BLaER1 treated with 17β-estradiol and CSF1 and Interleukin-3, amounts not matched to agents 10 nM and 100 nM (cell line): ENCODE results near the gene LYSMD4.

Experiments used
- H3K27ac ChIP-seq, 11 experiments: shearing (Covaris generic); formaldehyde crosslinking; 2 replicates each; pipeline ENCODE4 v1.8.1; 2022
- H3K27me3 ChIP-seq, 11 experiments: shearing (Covaris generic); formaldehyde crosslinking; 2 replicates each; pipeline ENCODE4 v1.8.1; 2022
- H3K36me3 ChIP-seq, 11 experiments: shearing (Covaris generic); formaldehyde crosslinking; 2 replicates each; pipeline ENCODE4 v1.8.1; 2022
- H3K4me1 ChIP-seq, 10 experiments: shearing (Covaris generic); formaldehyde crosslinking; 2 replicates each; pipeline ENCODE4 v1.8.1; 2022
- H3K4me2 ChIP-seq, 11 experiments: shearing (Covaris generic); formaldehyde crosslinking; 2 replicates each; pipeline ENCODE4 v1.8.1; 2022
- H3K4me3 ChIP-seq, 10 experiments: shearing (Covaris generic); formaldehyde crosslinking; 2 replicates each; pipeline ENCODE4 v1.8.1; 2022
- H3K9ac ChIP-seq, 11 experiments: shearing (Covaris generic); formaldehyde crosslinking; 2 replicates each; pipeline ENCODE4 v1.8.1; 2022
- H3K9me3 ChIP-seq, 11 experiments: shearing (Covaris generic); formaldehyde crosslinking; replicated peaks in 1 of 11; 2 replicates each; pipeline ENCODE4 v1.8.1; 2022
- H4K20me1 ChIP-seq, 11 experiments: shearing (Covaris generic); formaldehyde crosslinking; 2 replicates each; pipeline ENCODE4 v1.8.1; 2022
- Cebpa-rat ChIP-seq, 11 experiments: shearing (Covaris generic); IDR thresholded peaks; 2 replicates each; pipeline ENCODE4 v1.8.1; 2022

LYSMD4 gene

DNA sequence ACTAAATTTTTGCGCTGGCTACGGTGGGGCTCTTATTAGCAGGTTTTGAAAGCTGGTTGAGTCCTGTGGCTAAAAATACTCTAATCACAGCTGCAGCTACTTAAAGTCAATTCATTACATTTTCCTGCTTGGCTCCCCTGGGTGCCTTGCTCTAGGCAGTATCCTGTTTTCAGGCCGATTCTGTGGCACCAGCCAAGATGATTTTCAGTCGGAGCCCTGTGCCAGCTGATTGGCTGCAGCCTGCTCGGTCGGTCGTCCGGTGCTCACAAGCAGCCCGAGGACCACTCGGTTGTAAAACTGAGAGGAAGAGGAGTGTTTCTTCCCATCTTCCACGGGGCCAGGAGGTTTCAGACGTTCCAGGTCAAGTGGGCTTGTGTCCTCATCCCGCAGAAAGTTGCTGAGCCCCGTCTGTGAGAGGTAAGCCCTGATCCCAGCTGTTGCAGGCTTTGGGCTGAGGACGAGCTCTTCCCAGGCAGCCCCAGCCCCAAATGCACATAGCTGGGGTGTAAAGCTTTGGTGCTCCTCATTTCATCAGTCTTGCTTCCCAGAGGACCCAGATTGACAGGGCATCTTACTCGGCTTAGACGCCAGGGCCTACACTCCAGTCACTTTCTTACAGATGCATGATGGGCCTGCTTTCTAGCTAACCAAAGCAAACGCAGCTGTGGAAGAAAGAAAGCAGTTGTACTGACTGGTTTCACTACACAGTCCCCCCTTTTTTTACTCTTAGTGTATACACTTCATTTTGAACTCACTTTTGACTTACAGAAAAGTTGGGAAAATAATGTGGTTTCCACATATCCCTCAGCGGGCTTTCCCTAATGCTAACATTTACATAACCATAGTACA, 15.9 kb downstream of the LYSMD4 start:
- H3K36me3 ChIP-seq = peaks cover 28 to 39% (median 35%) of the 10 kb centered on the region in 11 experiments
- H3K4me2 ChIP-seq = peak overlapping the region; percentile 70 to 98 (median 86)
- peak overlapping the region in 10 of 11 experiments; percentile 14 to 79 (median 58); a peak in 18 of 22 replicates for H3K9ac ChIP-seq
- H3K9me3 ChIP-seq = peaks cover 0 to 11% (median 8%) of the 10 kb centered on the region in 11 experiments; a peak in 16 of 22 replicates
- peak overlapping the region in 8 of 11 experiments; percentile 25 to 86 (median 72); a peak in 16 of 22 replicates for H3K27ac ChIP-seq
- H3K27me3 ChIP-seq = 0 out of 22 replicates have a peak, but pooled peaks cover 0 to 9% (median 0%) of the 10 kb centered on the region in 11 experiments
- peaks cover under 1 to 75% (median 31%) of the 10 kb centered on the region in 11 experiments; a peak in 15 of 22 replicates for H4K20me1 ChIP-seq
- TF ChIP-seq Cebpa-rat (IDR thresholded peaks at IDR 0.05) = no peak
- peaks cover 62 to 92% (median 88%) of the 10 kb centered on the region in 10 experiments for H3K4me1 ChIP-seq
- H3K4me3 ChIP-seq = peak overlapping the region in 6 of 10 experiments; percentile 13 to 55 (median 42); a peak in 9 of 20 replicates

DNA sequence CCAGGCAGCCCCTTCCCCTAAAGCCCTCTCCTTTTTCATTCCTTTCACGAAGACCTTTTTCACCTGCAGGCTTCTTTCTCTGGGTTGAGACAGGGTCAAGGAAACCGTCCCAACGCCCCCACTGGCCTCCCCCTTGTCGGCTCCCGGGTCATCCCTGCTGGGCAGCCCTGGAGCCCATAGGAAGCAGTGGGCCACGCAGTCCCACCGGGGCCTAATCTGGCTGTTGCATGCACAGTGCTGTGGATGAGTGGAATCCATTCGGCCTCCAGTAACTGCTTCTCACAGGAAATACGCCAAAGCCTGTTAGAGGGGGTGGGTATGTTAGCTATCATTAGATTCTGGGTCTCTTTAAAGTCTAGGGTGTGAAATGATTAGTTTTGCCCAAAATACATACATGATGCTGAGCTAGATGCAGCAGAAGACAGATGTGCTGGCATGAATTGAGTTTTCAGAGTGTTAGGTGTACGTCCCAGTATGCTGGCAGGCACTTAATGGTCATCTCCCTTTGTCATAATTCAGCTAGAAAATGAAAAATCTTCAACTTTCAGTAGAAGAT, 16.6 kb downstream of the LYSMD4 start:
- Histone ChIP-seq H4K20me1 (peaks cover 8 to 83% (median 38%) of the 10 kb centered on the region in 11 experiments; a peak in 20 of 22 replicates), H3K4me3 (peak overlapping the region in 6 of 10 experiments; percentile 13 to 55 (median 42); a peak in 10 of 20 replicates), H3K4me1 (peaks cover 69 to 95% (median 91%) of the 10 kb centered on the region in 10 experiments), H3K9me3 (peaks cover 0 to 4% (median under 1%) of the 10 kb centered on the region in 11 experiments; a peak in 7 of 22 replicates), H3K27ac (peak overlapping the region in 10 of 11 experiments; percentile 4 to 86 (median 62); a peak in 17 of 22 replicates), H3K9ac (peak overlapping the region in 10 of 11 experiments; percentile 12 to 79 (median 58); a peak in 17 of 22 replicates), H3K4me2 (peak overlapping the region; percentile 70 to 98 (median 86)), H3K27me3 (0 out of 22 replicates have a peak, but pooled peaks cover 0 to 9% (median 0%) of the 10 kb centered on the region in 11 experiments), H3K36me3 (peaks cover 28 to 46% (median 38%) of the 10 kb centered on the region in 11 experiments)
- TF ChIP-seq Cebpa-rat (IDR thresholded peaks at IDR 0.05) = no peak

DNA sequence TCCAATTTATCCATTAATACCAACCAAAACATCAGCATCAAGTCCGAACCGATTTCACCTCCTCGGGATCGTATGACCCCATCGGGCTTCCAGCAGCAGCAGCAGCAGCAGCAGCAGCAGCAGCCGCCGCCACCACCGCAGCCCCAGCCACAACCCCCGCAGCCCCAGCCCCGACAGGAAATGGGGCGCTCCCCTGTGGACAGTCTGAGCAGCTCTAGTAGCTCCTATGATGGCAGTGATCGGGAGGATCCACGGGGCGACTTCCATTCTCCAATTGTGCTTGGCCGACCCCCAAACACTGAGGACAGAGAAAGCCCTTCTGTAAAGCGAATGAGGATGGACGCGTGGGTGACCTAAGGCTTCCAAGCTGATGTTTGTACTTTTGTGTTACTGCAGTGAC, 20.8 kb downstream of the LYSMD4 start:
- H3K4me1 ChIP-seq = peaks cover 51 to 95% (median 90%) of the 10 kb centered on the region in 10 experiments
- peaks cover 22 to 96% (median 77%) of the 10 kb centered on the region in 11 experiments; a peak in 21 of 22 replicates for H4K20me1 ChIP-seq
- H3K9me3 ChIP-seq = no peaks in the 10 kb centered on the region
- TF ChIP-seq Cebpa-rat (IDR thresholded peaks at IDR 0.05) = no peak
- H3K4me2 ChIP-seq = peak overlapping the region in 10 of 11 experiments; percentile 19 to 76 (median 68); a peak in 19 of 22 replicates
- no peak overlapping the region for H3K4me3 ChIP-seq
- H3K27ac ChIP-seq = peak overlapping the region in 4 of 11 experiments; percentile 6 to 43 (median 13); a peak in 5 of 22 replicates
- peaks cover 65 to 86% (median 79%) of the 10 kb centered on the region in 11 experiments for H3K36me3 ChIP-seq
- H3K9ac ChIP-seq = peak overlapping the region in 4 of 11 experiments; percentile 10 to 40 (median 24); a peak in 5 of 22 replicates
- 0 out of 22 replicates have a peak, but pooled peaks cover 0 to 4% (median 0%) of the 10 kb centered on the region in 11 experiments for H3K27me3 ChIP-seq

- Histone ChIP-seq H3K4me2 (peak overlapping the region; percentile 11 to 76 (median 67); a peak in 19 of 22 replicates), H3K27me3 (0 out of 22 replicates have a peak, but pooled peaks cover 0 to 3% (median 0%) of the 10 kb centered on the region in 11 experiments), H3K9me3 (no peaks in the 10 kb centered on the region), H3K27ac (peak overlapping the region in 3 of 11 experiments; percentile 12 to 43 (median 14); a peak in 3 of 22 replicates), H3K4me3 (0 out of 20 replicates have a peak overlapping the region, but pooled peaks of 1 of the 10 experiments have one; percentile 12), H3K4me1 (peaks cover 51 to 95% (median 90%) of the 10 kb centered on the region in 10 experiments), H4K20me1 (peaks cover 22 to 95% (median 69%) of the 10 kb centered on the region in 11 experiments; a peak in 21 of 22 replicates), H3K36me3 (peaks cover 65 to 94% (median 87%) of the 10 kb centered on the region in 11 experiments), H3K9ac (peak overlapping the region in 8 of 11 experiments; percentile 3 to 47 (median 16); a peak in 10 of 22 replicates)
- no peak for TF ChIP-seq Cebpa-rat (IDR thresholded peaks at IDR 0.05)
Measured at GRCh38 chr15:99711625-99712024, 21.6 kb downstream of the LYSMD4 start.

GRCh38 chr15:99709243-99709986, 23.8 kb downstream of the LYSMD4 start:
- no peaks in the 10 kb centered on the region for H3K27me3 ChIP-seq
- H3K27ac ChIP-seq = peak overlapping the region in 1 of 11 experiments; percentile 8; a peak in 3 of 22 replicates
- H3K4me1 ChIP-seq = peaks cover 50 to 94% (median 86%) of the 10 kb centered on the region in 10 experiments
- no peak overlapping the region for H3K9ac ChIP-seq
- H3K9me3 ChIP-seq = no peaks in the 10 kb centered on the region
- H3K4me3 ChIP-seq = no peak overlapping the region
- H3K36me3 ChIP-seq = peaks cover 59 to 94% (median 77%) of the 10 kb centered on the region in 11 experiments
- no peak for TF ChIP-seq Cebpa-rat (IDR thresholded peaks at IDR 0.05)
- peak overlapping the region in 9 of 11 experiments; percentile 39 to 71 (median 65); a peak in 14 of 22 replicates for H3K4me2 ChIP-seq
- peaks cover 22 to 82% (median 58%) of the 10 kb centered on the region in 11 experiments; a peak in 21 of 22 replicates for H4K20me1 ChIP-seq

- Histone ChIP-seq H3K4me2 (peak overlapping the region; percentile 39 to 71 (median 65); a peak in 21 of 22 replicates), H3K27me3 (no peaks in the 10 kb centered on the region), H3K4me1 (peaks cover 57 to 97% (median 91%) of the 10 kb centered on the region in 10 experiments), H3K9ac (0 out of 22 replicates have a peak overlapping the region, but pooled peaks of 2 of the 11 experiments have one; percentile 28 to 32), H3K36me3 (peaks cover 51 to 85% (median 70%) of the 10 kb centered on the region in 11 experiments), H4K20me1 (peaks cover 22 to 79% (median 51%) of the 10 kb centered on the region in 11 experiments; a peak in 21 of 22 replicates), H3K27ac (peak overlapping the region in 1 of 11 experiments; percentile 22; a peak in 5 of 22 replicates), H3K4me3 (no peak overlapping the region), H3K9me3 (no peaks in the 10 kb centered on the region)
- TF ChIP-seq Cebpa-rat (IDR thresholded peaks at IDR 0.05) = no peak
Measured at GRCh38 chr15:99708563-99708962, 24.7 kb downstream of the LYSMD4 start.

GRCh38 chr15:99707473-99708270, 25.6 kb downstream of the LYSMD4 start:
- H3K36me3 ChIP-seq = peaks cover 45 to 77% (median 63%) of the 10 kb centered on the region in 11 experiments
- TF ChIP-seq Cebpa-rat (IDR thresholded peaks at IDR 0.05) = no peak
- H3K27me3 ChIP-seq = no peaks in the 10 kb centered on the region
- H3K4me1 ChIP-seq = peaks cover 65 to 100% (median 95%) of the 10 kb centered on the region in 10 experiments
- peak overlapping the region in 4 of 11 experiments; percentile 33 to 45 (median 40); a peak in 7 of 22 replicates for H3K9ac ChIP-seq
- peaks cover 22 to 72% (median 49%) of the 10 kb centered on the region in 11 experiments; a peak in 21 of 22 replicates for H4K20me1 ChIP-seq
- peak overlapping the region in 6 of 11 experiments; percentile 2 to 39 (median 34); a peak in 7 of 22 replicates for H3K27ac ChIP-seq
- H3K4me3 ChIP-seq = no peak overlapping the region
- H3K9me3 ChIP-seq = no peaks in the 10 kb centered on the region
- peak overlapping the region; percentile 52 to 71 (median 65) for H3K4me2 ChIP-seq
